HFFc6 (cell line): ENCODE measurements around the gene HLA-DRB1. TPM values are rescaled to one million over a fixed set of nuclear protein-coding genes. Genes with fewer than 3 reads are reported as not detected.
A peak's percentile ranks its signal among the peaks of the same experiment; 100 is the strongest.

Experiments used
- DNase-seq: peaks from one replicate; pipeline ENCODE4 v3.0.0-alpha.2; 2018
- H3K27ac Mint-ChIP-seq: 2 replicates; pipeline ENCODE4 v1.8.0; 2020; ENCODE audit warnings: mild to moderate bottlenecking, mixed read lengths
- H3K27me3 Mint-ChIP-seq: 2 replicates; pipeline ENCODE4 v1.8.0; 2021; ENCODE audit warnings: mild to moderate bottlenecking, moderate library complexity, mixed read lengths; ENCODE audit not compliant: insufficient read depth
- H3K36me3 Mint-ChIP-seq: 2 replicates; pipeline ENCODE4 v1.8.0; 2021; ENCODE audit warnings: low read depth, mixed read lengths
- H3K4me1 Mint-ChIP-seq: 2 replicates; pipeline ENCODE4 v1.8.0; 2020; ENCODE audit warnings: low read depth, mixed read lengths
- H3K4me3 Mint-ChIP-seq: 2 replicates; pipeline ENCODE4 v1.8.0; 2020; ENCODE audit warnings: mild to moderate bottlenecking, moderate library complexity, mixed read lengths
- H3K9me3 Mint-ChIP-seq: 2 replicates; pipeline ENCODE4 v1.8.0; 2020; ENCODE audit warnings: mild to moderate bottlenecking, mixed read lengths
- CTCF ChIP-seq: fragments of 200-600 bp; sonication (generic); IDR thresholded peaks from 2 replicates; pipeline ENCODE4 v1.5.0; 2021; ENCODE audit warnings: antibody characterized with exemption, mild to moderate bottlenecking
- total RNA-seq, 6 experiments: library from RNA; stranded (reverse); fragmentation: NEBNext Ultra II Directional; extraction: Animal tissue kit (Norgen Biotek cat#: 25700); gene quantifications; 2 replicates in 1 of 6; 3 replicates in 5 of 6; pipeline ENCODE4 v1.2.3, GENCODE V29; 2021

Gene HLA-DRB1
- total RNA-seq, 6 experiments from 2014 or later: not detected

GRCh38 chr6:32622545-32623401, 33.1 kb upstream of the HLA-DRB1 start:
- H3K4me1 Mint-ChIP-seq: peaks cover 8% of the 10 kb centered on the region
- no peak overlapping the region for H3K4me3 Mint-ChIP-seq
- DNase-seq: peak; percentile 6
- H3K9me3 Mint-ChIP-seq: 0 out of 2 replicates have a peak, but pooled peaks cover 4% of the 10 kb centered on the region
- no peaks in the 10 kb centered on the region for H3K36me3 Mint-ChIP-seq
- H3K27ac Mint-ChIP-seq: no peak overlapping the region
- peak; percentile 49; the same call in 1 of the 2 replicates for TF ChIP-seq CTCF
- no peaks in the 10 kb centered on the region for H3K27me3 Mint-ChIP-seq

- no peak overlapping the region for H3K27ac Mint-ChIP-seq
- no peak overlapping the region for H3K4me3 Mint-ChIP-seq
- no peaks in the 10 kb centered on the region for H3K36me3 Mint-ChIP-seq
- 0 out of 2 replicates have a peak, but pooled peaks cover 4% of the 10 kb centered on the region for H3K9me3 Mint-ChIP-seq
- DNase-seq: no peak
- no peaks in the 10 kb centered on the region; the same call in 1 of the 2 replicates for H3K27me3 Mint-ChIP-seq
- TF ChIP-seq CTCF: no peak
- H3K4me1 Mint-ChIP-seq: peaks cover 8% of the 10 kb centered on the region
Observed at GRCh38 chr6:32621372-32621771, 31.7 kb upstream of the HLA-DRB1 start.

GRCh38 chr6:32617751-32618150, 28.1 kb upstream of the HLA-DRB1 start:
- peaks cover 2% of the 10 kb centered on the region for H3K4me1 Mint-ChIP-seq
- DNase-seq: no peak
- H3K9me3 Mint-ChIP-seq: 0 out of 2 replicates have a peak, but pooled peaks cover 4% of the 10 kb centered on the region
- no peak overlapping the region for H3K4me3 Mint-ChIP-seq
- H3K27me3 Mint-ChIP-seq: peaks cover 4% of the 10 kb centered on the region
- no peaks in the 10 kb centered on the region for H3K36me3 Mint-ChIP-seq
- TF ChIP-seq CTCF: no peak
- H3K27ac Mint-ChIP-seq: no peak overlapping the region

- no peak for TF ChIP-seq CTCF
- Mint-ChIP-seq H3K4me1 (no peaks in the 10 kb centered on the region), H3K27ac (no peak overlapping the region), H3K27me3 (peaks cover 4% of the 10 kb centered on the region), H3K4me3 (no peak overlapping the region), H3K36me3 (no peaks in the 10 kb centered on the region), H3K9me3 (0 out of 2 replicates have a peak, but pooled peaks cover 4% of the 10 kb centered on the region)
- no peak for DNase-seq
Observed at GRCh38 chr6:32615885-32616532, 26.4 kb upstream of the HLA-DRB1 start.

- no peak for DNase-seq
- Mint-ChIP-seq H3K9me3 (0 out of 2 replicates have a peak, but pooled peaks cover 4% of the 10 kb centered on the region), H3K27me3 (peaks cover 4% of the 10 kb centered on the region), H3K27ac (no peak overlapping the region), H3K4me3 (no peak overlapping the region), H3K36me3 (no peaks in the 10 kb centered on the region), H3K4me1 (no peaks in the 10 kb centered on the region)
- TF ChIP-seq CTCF: no peak
Observed at GRCh38 chr6:32614366-32615081, 24.9 kb upstream of the HLA-DRB1 start.
